ENCODE measurements around the gene SH3YL1. TPM values are rescaled to one million over a fixed set of nuclear protein-coding genes. Genes with fewer than 3 reads are reported as not detected.

Gene SH3YL1
- polyA plus RNA-seq, 1 donor (not counting 4 experiments of a cell fraction or from before 2014, with no cell fraction given), result 41.8 TPM

DNA sequence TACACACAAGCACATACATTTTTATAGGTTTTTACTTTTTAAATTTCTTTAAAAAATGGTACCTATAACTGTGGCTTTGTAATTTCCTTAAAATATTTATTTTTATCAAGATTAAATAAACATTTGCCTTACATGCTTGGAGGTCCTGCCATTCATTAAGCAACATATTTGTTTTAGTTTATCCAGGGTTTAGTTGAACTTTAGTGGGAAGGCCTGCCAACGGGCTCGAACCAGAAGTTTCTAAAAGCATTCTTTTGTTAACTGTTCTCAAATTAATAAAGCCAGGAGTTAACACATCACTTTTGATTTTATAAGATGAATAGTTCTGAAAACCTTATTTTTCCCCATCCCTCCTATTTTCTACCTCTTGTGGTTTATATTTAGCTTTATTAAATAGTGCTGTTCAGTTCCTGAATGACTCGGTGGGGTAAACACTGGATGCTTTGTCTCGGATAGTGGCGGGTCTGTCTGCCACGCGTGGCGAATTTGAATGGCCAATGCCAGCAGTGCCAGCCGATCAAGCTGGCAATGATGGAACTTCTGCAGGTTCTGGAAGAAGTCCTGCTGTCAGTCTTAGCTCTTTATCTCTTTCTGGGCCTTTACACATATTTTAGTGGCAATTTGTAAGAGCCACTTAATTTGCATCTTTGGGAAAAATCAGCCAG, 32.2 kb downstream of the SH3YL1 start:
- Histone ChIP-seq H3K79me2 (ENCODE audit: control insufficient read depth, insufficient read depth, low read length) (no peaks in the 10 kb centered on the region), H4K20me1 (ENCODE audit: control insufficient read depth, extremely low read depth, insufficient read depth, low read length) (no peaks in the 10 kb centered on the region), H3K27ac (ENCODE audit: control insufficient read depth, insufficient read depth, low read length) (no peak overlapping the region), H2AFZ (ENCODE audit: control insufficient read depth, low read length) (no peak overlapping the region), H3K9ac (ENCODE audit: control insufficient read depth, extremely low read depth, insufficient read depth, low read length) (no peak overlapping the region), H3K4me3 (ENCODE audit: control insufficient read depth in 2 of 3, extremely low read depth in 1 of 3, insufficient read depth in 2 of 3, low read depth in 1 of 3, low read length in 3 of 3) (no peak overlapping the region), H3K36me3 (ENCODE audit: control insufficient read depth in 2 of 2, extremely low read depth in 1 of 2, insufficient read depth in 2 of 2, low read length in 2 of 2) (peaks cover 2 to 12% of the 10 kb centered on the region in 2 experiments), H3K4me1 (ENCODE audit: control insufficient read depth, extremely low read depth, insufficient read depth, low read length) (no peaks in the 10 kb centered on the region), H3K27me3 (ENCODE audit: control insufficient read depth, extremely low read depth, insufficient read depth, low read length) (no peaks in the 10 kb centered on the region), H3K9me3 (ENCODE audit: control insufficient read depth, low read depth, low read length) (no peaks in the 10 kb centered on the region), H3K4me2 (ENCODE audit: control insufficient read depth, extremely low read depth, insufficient read depth, low read depth, low read length) (no peak overlapping the region), H3K9me1 (ENCODE audit: control insufficient read depth, extremely low read depth, insufficient read depth, low read length) (no peaks in the 10 kb centered on the region)
- no peak for FAIRE-seq
- dilution Hi-C loops (cut with MboI; ENCODE audit: extremely low pct_ligation_motif_present, low sequenced_read_pairs), result no loop called here
- DNase-seq (ENCODE audit: low read depth, low spot score), result no peak
- no peak for TF ChIP-seq EZH2 (IDR thresholded peaks at IDR 0.05; ENCODE audit: low read length)
- TF ChIP-seq, protein P1, sequence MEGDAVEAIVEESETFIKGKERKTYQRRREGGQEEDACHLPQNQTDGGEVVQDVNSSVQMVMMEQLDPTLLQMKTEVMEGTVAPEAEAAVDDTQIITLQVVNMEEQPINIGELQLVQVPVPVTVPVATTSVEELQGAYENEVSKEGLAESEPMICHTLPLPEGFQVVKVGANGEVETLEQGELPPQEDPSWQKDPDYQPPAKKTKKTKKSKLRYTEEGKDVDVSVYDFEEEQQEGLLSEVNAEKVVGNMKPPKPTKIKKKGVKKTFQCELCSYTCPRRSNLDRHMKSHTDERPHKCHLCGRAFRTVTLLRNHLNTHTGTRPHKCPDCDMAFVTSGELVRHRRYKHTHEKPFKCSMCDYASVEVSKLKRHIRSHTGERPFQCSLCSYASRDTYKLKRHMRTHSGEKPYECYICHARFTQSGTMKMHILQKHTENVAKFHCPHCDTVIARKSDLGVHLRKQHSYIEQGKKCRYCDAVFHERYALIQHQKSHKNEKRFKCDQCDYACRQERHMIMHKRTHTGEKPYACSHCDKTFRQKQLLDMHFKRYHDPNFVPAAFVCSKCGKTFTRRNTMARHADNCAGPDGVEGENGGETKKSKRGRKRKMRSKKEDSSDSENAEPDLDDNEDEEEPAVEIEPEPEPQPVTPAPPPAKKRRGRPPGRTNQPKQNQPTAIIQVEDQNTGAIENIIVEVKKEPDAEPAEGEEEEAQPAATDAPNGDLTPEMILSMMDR (optimal IDR thresholded peaks at IDR 0.05 in 1 of 3, IDR thresholded peaks at IDR 0.05 in 1 of 3, conservative IDR thresholded peaks at IDR 0.05 in 1 of 3; ENCODE audit: extremely low read depth in 1 of 3, insufficient read depth in 2 of 3, low read length in 3 of 3), result no peak

DNA sequence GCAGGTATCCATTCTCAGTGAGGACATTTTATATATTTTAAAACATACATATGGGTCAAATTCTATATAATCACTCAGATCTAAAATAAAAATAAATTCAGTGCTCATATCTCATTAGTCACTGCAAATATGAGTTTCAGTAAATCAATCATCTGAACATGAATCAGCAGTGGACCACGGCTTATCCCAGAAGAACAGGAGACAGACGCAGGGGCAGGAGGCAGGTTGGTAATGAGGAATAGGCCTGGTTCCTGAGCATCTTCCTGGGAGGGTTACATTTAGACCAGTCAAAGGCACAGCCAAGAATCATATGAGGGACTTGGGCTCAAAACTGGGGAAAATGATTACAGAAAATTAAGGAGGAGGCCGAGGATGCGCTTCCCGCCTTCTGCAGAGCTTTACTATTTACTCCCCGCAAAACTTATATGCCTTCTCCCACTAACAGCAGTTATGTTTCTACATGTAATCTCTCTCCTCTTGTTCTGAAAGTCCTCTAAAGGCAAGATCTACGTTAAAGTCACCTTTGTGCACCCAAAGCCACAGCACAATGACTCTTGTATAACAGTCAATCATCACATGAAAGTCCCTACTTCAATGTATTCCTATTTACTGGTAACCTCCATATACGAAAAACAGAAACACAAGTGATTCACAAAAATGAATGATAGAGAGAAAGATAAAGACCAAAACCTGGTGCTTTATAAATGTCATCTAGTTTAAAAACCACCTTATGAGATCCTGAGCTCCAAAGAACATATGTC, 35.1 kb downstream of the SH3YL1 start:
- dilution Hi-C loops (cut with MboI; ENCODE audit: extremely low pct_ligation_motif_present, low sequenced_read_pairs), result no loop called here
- Histone ChIP-seq H3K9ac (ENCODE audit: control insufficient read depth, extremely low read depth, insufficient read depth, low read length) (no peak overlapping the region), H3K4me2 (ENCODE audit: control insufficient read depth, extremely low read depth, insufficient read depth, low read depth, low read length) (no peak overlapping the region), H3K9me1 (ENCODE audit: control insufficient read depth, extremely low read depth, insufficient read depth, low read length) (no peaks in the 10 kb centered on the region), H3K4me3 (ENCODE audit: control insufficient read depth in 2 of 3, extremely low read depth in 1 of 3, insufficient read depth in 2 of 3, low read depth in 1 of 3, low read length in 3 of 3) (no peak overlapping the region), H3K36me3 (ENCODE audit: control insufficient read depth in 2 of 2, extremely low read depth in 1 of 2, insufficient read depth in 2 of 2, low read length in 2 of 2) (peaks cover 6 to 13% of the 10 kb centered on the region in 2 experiments), H3K9me3 (ENCODE audit: control insufficient read depth, low read depth, low read length) (no peaks in the 10 kb centered on the region), H3K27ac (ENCODE audit: control insufficient read depth, insufficient read depth, low read length) (no peak overlapping the region), H3K27me3 (ENCODE audit: control insufficient read depth, extremely low read depth, insufficient read depth, low read length) (no peaks in the 10 kb centered on the region), H4K20me1 (ENCODE audit: control insufficient read depth, extremely low read depth, insufficient read depth, low read length) (no peaks in the 10 kb centered on the region), H2AFZ (ENCODE audit: control insufficient read depth, low read length) (no peak overlapping the region), H3K79me2 (ENCODE audit: control insufficient read depth, insufficient read depth, low read length) (no peaks in the 10 kb centered on the region), H3K4me1 (ENCODE audit: control insufficient read depth, extremely low read depth, insufficient read depth, low read length) (no peaks in the 10 kb centered on the region)
- TF ChIP-seq EZH2 (IDR thresholded peaks at IDR 0.05; ENCODE audit: low read length), result no peak
- TF ChIP-seq, protein P1 (optimal IDR thresholded peaks at IDR 0.05 in 1 of 3, IDR thresholded peaks at IDR 0.05 in 1 of 3, conservative IDR thresholded peaks at IDR 0.05 in 1 of 3; ENCODE audit: extremely low read depth in 1 of 3, insufficient read depth in 2 of 3, low read length in 3 of 3), result no peak
- DNase-seq (ENCODE audit: low read depth, low spot score) (no peak), FAIRE-seq (no peak)
